Measurements from ENCODE around the gene APH1B.

APH1B gene

GRCh38 chr15:63338170-63338569, 60.8 kb downstream of the APH1B start:
- TF ChIP-seq, protein P1, sequence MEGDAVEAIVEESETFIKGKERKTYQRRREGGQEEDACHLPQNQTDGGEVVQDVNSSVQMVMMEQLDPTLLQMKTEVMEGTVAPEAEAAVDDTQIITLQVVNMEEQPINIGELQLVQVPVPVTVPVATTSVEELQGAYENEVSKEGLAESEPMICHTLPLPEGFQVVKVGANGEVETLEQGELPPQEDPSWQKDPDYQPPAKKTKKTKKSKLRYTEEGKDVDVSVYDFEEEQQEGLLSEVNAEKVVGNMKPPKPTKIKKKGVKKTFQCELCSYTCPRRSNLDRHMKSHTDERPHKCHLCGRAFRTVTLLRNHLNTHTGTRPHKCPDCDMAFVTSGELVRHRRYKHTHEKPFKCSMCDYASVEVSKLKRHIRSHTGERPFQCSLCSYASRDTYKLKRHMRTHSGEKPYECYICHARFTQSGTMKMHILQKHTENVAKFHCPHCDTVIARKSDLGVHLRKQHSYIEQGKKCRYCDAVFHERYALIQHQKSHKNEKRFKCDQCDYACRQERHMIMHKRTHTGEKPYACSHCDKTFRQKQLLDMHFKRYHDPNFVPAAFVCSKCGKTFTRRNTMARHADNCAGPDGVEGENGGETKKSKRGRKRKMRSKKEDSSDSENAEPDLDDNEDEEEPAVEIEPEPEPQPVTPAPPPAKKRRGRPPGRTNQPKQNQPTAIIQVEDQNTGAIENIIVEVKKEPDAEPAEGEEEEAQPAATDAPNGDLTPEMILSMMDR (IDR thresholded peaks at IDR 0.05): no peak
- Histone ChIP-seq H3K4me3 (no peak overlapping the region), H3K27ac (no peak overlapping the region), H3K27me3 (no peaks in the 10 kb centered on the region), H3K36me3 (no peaks in the 10 kb centered on the region), H3K9me3 (no peaks in the 10 kb centered on the region), H3K4me1 (no peaks in the 10 kb centered on the region)
- no peak for DNase-seq
- intact Hi-C loops (cut with DNase I; ENCODE audit: low total_unique reads): no loop called here

DNA sequence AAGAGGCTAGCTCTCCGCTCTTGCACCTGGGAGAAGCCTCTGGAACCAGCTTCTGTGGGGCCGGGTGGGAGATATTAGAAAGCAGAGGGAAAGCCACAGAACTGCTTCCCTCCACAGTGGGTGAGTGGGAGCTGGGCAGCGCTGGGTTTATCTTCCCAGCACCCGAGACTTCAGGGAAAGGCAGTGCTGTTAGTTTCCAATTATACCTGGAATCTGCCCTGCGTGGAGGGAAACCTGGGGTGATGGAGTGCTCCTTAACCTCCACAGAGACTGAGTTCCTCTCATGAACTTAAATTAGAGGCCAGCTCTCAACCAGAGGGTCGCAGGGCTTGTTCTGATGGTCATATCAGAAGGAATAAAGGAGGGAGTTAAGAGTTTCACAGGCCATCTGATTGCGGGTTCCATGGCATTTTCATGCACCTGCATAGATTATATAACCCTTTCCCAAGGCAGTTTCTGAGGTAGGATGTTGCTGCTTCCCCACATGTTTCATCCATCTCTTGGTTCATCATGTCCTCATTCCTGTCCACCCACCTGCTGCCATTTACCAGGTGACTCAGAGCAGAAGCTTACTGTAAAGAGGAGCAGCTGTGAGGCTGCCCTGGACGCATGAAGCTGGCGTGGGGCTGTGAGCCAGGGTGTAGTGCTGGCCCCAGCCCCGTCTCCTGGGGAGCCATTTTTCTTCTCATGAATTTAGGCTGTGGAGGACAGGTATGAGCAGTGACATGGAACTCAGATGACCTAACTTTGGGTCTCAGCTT, 61.8 kb downstream of the APH1B start:
- TF ChIP-seq, protein P1 (IDR thresholded peaks at IDR 0.05): no peak
- Histone ChIP-seq H3K4me3 (no peak overlapping the region), H3K36me3 (no peaks in the 10 kb centered on the region), H3K4me1 (no peaks in the 10 kb centered on the region), H3K27me3 (no peaks in the 10 kb centered on the region), H3K9me3 (no peaks in the 10 kb centered on the region), H3K27ac (no peak overlapping the region)
- intact Hi-C loops (cut with DNase I; ENCODE audit: low total_unique reads): no loop called here
- DNase-seq: no peak

- H3K4me3 ChIP-seq: no peak overlapping the region
- no peaks in the 10 kb centered on the region for H3K36me3 ChIP-seq
- H3K4me1 ChIP-seq: no peaks in the 10 kb centered on the region
- DNase-seq: no peak
- no peak overlapping the region for H3K27ac ChIP-seq
- intact Hi-C loops (cut with DNase I; ENCODE audit: low total_unique reads): no loop called here
- no peaks in the 10 kb centered on the region for H3K27me3 ChIP-seq
- TF ChIP-seq, protein P1 (IDR thresholded peaks at IDR 0.05): no peak
- H3K9me3 ChIP-seq: no peaks in the 10 kb centered on the region
Measured at GRCh38 chr15:63339836-63340235, 62.4 kb downstream of the APH1B start.

DNA sequence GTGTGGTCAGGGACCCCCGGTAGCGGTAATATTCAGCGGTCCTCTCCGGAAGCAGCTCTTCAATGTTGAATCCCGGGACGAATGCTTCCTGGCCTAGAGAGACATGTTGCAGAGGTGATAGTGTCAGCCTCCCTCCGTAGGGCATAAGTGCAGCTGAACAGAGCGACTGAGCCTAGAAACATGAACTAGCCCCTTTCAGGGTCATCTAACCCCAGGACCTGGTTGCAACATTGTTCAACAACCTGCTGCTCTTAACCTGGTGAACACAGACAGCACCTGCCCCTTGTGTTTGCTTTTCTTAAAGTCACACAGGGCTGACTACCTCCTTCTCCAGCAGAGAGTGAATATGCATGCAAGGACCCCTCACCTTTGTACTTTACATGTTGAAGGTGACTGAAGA, 62.9 kb downstream of the APH1B start:
- no peaks in the 10 kb centered on the region for H3K36me3 ChIP-seq
- DNase-seq: no peak
- H3K27me3 ChIP-seq: no peaks in the 10 kb centered on the region
- H3K4me1 ChIP-seq: no peaks in the 10 kb centered on the region
- no peak overlapping the region for H3K4me3 ChIP-seq
- H3K9me3 ChIP-seq: no peaks in the 10 kb centered on the region
- H3K27ac ChIP-seq: no peak overlapping the region
- TF ChIP-seq, protein P1 (IDR thresholded peaks at IDR 0.05): no peak
- intact Hi-C loops (cut with DNase I; ENCODE audit: low total_unique reads): no loop called here

DNA sequence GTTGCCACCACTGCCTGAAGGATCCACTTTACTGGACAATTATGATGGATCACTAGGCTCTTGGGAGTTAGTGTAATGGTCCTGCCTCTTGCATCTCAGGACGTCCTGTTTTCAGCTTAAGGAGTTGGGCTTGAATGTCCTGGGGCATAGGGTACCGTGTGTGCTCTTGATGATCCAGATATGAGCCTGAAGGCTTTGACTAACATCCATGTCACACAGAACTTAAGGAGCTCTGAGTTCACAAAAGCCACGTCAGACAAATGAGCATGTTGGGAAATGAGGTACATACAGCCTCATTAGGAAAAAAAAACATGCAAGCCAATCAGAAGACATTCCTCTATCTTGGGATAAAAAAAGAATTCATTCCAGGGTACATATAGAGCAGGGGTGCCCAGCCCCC, 63.5 kb downstream of the APH1B start:
- Histone ChIP-seq H3K4me3 (no peak overlapping the region), H3K36me3 (no peaks in the 10 kb centered on the region)
- intact Hi-C loops (cut with DNase I; ENCODE audit: low total_unique reads): no loop called here

More for the DNA sequence above, 63.5 kb downstream of the APH1B start:
- no peak for DNase-seq
- Histone ChIP-seq H3K4me1 (no peaks in the 10 kb centered on the region), H3K9me3 (no peaks in the 10 kb centered on the region), H3K27ac (no peak overlapping the region), H3K27me3 (no peaks in the 10 kb centered on the region)
- TF ChIP-seq, protein P1 (IDR thresholded peaks at IDR 0.05): no peak
